H9 (cell line): Measurements from ENCODE around the gene P2RX5. TPM values are rescaled to one million over a fixed set of nuclear protein-coding genes. Genes with fewer than 3 reads are reported as not detected.

Experiments
- DNase-seq: peaks from one replicate; pipeline ENCODE4 v3.0.0-alpha.2; 2017
- H2AFZ ChIP-seq: one replicate; pipeline ENCODE4 v1.6.1; 2013; ENCODE audit warnings: mild to moderate bottlenecking, low read length, control low read depth, moderate library complexity
- H2AK5ac ChIP-seq: 2 replicates; pipeline ENCODE4 v1.6.1; 2013; ENCODE audit warnings: low read length, control low read depth, mixed read lengths; ENCODE audit not compliant: insufficient read length
- H2BK120ac ChIP-seq: one replicate; pipeline ENCODE4 v1.6.1; 2013; ENCODE audit warnings: low read depth, mild to moderate bottlenecking, low read length, control low read depth, inconsistent platforms; ENCODE audit not compliant: poor library complexity, severe bottlenecking
- H2BK12ac ChIP-seq: 2 replicates; pipeline ENCODE4 v1.6.1; 2013; ENCODE audit warnings: low read length, control low read depth, mixed read lengths, low read depth; ENCODE audit not compliant: insufficient read length
- H2BK15ac ChIP-seq: 2 replicates; pipeline ENCODE4 v1.6.1; 2013; ENCODE audit warnings: low read depth, low read length, control low read depth
- H2BK20ac ChIP-seq: one replicate; pipeline ENCODE4 v1.6.1; 2013; ENCODE audit warnings: low read depth, mild to moderate bottlenecking, low read length, control low read depth, inconsistent platforms; ENCODE audit not compliant: poor library complexity, severe bottlenecking
- H2BK5ac ChIP-seq: 2 replicates; pipeline ENCODE4 v1.6.1; 2013; ENCODE audit warnings: low read length, control low read depth, mixed read lengths; ENCODE audit not compliant: insufficient read length
- H3K14ac ChIP-seq: 2 replicates; pipeline ENCODE4 v1.6.1; 2013; ENCODE audit warnings: low read length, control low read depth; ENCODE audit not compliant: insufficient read depth
- H3K18ac ChIP-seq: 2 replicates; pipeline ENCODE4 v1.6.1; 2013; ENCODE audit warnings: low read depth, mild to moderate bottlenecking, mixed read lengths, low read length, control low read depth; ENCODE audit not compliant: insufficient read length
- H3K23ac ChIP-seq: 2 replicates; pipeline ENCODE4 v1.6.1; 2013; ENCODE audit warnings: low read length, control low read depth, mixed read lengths, low read depth; ENCODE audit not compliant: insufficient read length
- H3K23me2 ChIP-seq: 2 replicates; pipeline ENCODE4 v1.6.1; 2013; ENCODE audit warnings: low read depth, mild to moderate bottlenecking, mixed read lengths, low read length, control low read depth; ENCODE audit not compliant: insufficient read length, poor library complexity, severe bottlenecking
- H3K27ac ChIP-seq: 2 replicates; pipeline ENCODE4 v1.5.1; 2013; ENCODE audit warnings: low read length, control low read depth, mixed read lengths, low read depth; ENCODE audit not compliant: insufficient read length
- H3K27me3 ChIP-seq: 2 replicates; pipeline ENCODE4 v1.6.1; 2013; ENCODE audit warnings: low read length, control low read depth, inconsistent platforms; ENCODE audit not compliant: insufficient read depth
- H3K4ac ChIP-seq: 2 replicates; pipeline ENCODE4 v1.6.1; 2013; ENCODE audit warnings: low read depth, mild to moderate bottlenecking, control low read depth, inconsistent platforms, low read length, moderate library complexity
- H3K4me1 ChIP-seq: 2 replicates; pipeline ENCODE4 v1.6.1; 2013; ENCODE audit warnings: low read length, control low read depth, inconsistent platforms; ENCODE audit not compliant: insufficient read depth
- H3K4me2 ChIP-seq: 2 replicates; pipeline ENCODE4 v1.6.1; 2013; ENCODE audit warnings: low read length, control low read depth, mixed read lengths; ENCODE audit not compliant: insufficient read length, insufficient read depth
- H3K56ac ChIP-seq: 2 replicates; pipeline ENCODE4 v1.6.1; 2013; ENCODE audit warnings: low read depth, mild to moderate bottlenecking, mixed read lengths, low read length, control low read depth; ENCODE audit not compliant: insufficient read length
- H3K79me1 ChIP-seq: 2 replicates; pipeline ENCODE4 v1.6.1; 2013; ENCODE audit warnings: low read depth, mild to moderate bottlenecking, moderate library complexity, low read length, control low read depth, inconsistent platforms; ENCODE audit not compliant: insufficient read depth, poor library complexity, severe bottlenecking
- H3K79me2 ChIP-seq: 2 replicates; pipeline ENCODE4 v1.6.1; 2013; ENCODE audit warnings: low read length, control low read depth, inconsistent platforms; ENCODE audit not compliant: insufficient read depth
- H3K9ac ChIP-seq: 2 replicates; pipeline ENCODE4 v1.6.1; 2013; ENCODE audit warnings: low read length, control low read depth, mixed read lengths; ENCODE audit not compliant: insufficient read length; ENCODE audit errors: extremely low read depth
- H3K9me3 ChIP-seq: one replicate; pipeline ENCODE4 v1.6.1; 2013; ENCODE audit warnings: low read depth, low read length, inconsistent platforms; ENCODE audit not compliant: control insufficient read depth
- H3T11ph ChIP-seq: one replicate; pipeline ENCODE4 v1.6.1; 2013; ENCODE audit warnings: mild to moderate bottlenecking, low read length, control low read depth, inconsistent platforms
- H4K20me1 ChIP-seq: one replicate; pipeline ENCODE4 v1.6.1; 2013; ENCODE audit not compliant: control insufficient read depth, insufficient read length, insufficient read depth
- H4K5ac ChIP-seq: 2 replicates; pipeline ENCODE4 v1.6.1; 2013; ENCODE audit warnings: low read depth, mild to moderate bottlenecking, mixed read lengths, low read length, control low read depth; ENCODE audit not compliant: insufficient read length
- H4K8ac ChIP-seq: replicated peaks from 2 replicates; pipeline ENCODE4 v1.6.1; 2013; ENCODE audit warnings: low read length, control low read depth, mixed read lengths, low read depth; ENCODE audit not compliant: insufficient read length
- H4K91ac ChIP-seq: 2 replicates; pipeline ENCODE4 v1.6.1; 2013; ENCODE audit warnings: low read depth, mild to moderate bottlenecking, moderate library complexity, mixed read lengths, low read length, control low read depth; ENCODE audit not compliant: insufficient read length
- H3K27ac Mint-ChIP-seq, 3 experiments: 2 replicates in 2 of 3; 3 replicates in 1 of 3; pipeline ENCODE4 v1.8.0; 2020 to 2021; ENCODE audit warnings: mixed read lengths in 3 of 3, mild to moderate bottlenecking in 1 of 3, moderate library complexity in 1 of 3
- H3K27me3 Mint-ChIP-seq: 2 replicates; pipeline ENCODE4 v1.8.0; 2021; ENCODE audit warnings: low read depth, mild to moderate bottlenecking, moderate library complexity, mixed read lengths
- H3K36me3 Mint-ChIP-seq, 3 experiments: 2 replicates in 2 of 3; 3 replicates in 1 of 3; pipeline ENCODE4 v1.8.0; 2020 to 2021; ENCODE audit warnings: low read depth in 3 of 3, mixed read lengths in 3 of 3; ENCODE audit not compliant: insufficient read depth in 1 of 3
- H3K4me1 Mint-ChIP-seq, 2 experiments: 2 replicates each; pipeline ENCODE4 v1.8.0; 2020; ENCODE audit warnings: mixed read lengths in 2 of 2
- H3K4me3 Mint-ChIP-seq, 2 experiments: 2 replicates in 1 of 2; 3 replicates in 1 of 2; pipeline ENCODE4 v1.8.0; 2020 to 2021; ENCODE audit warnings: mild to moderate bottlenecking in 2 of 2, mixed read lengths in 2 of 2, moderate library complexity in 1 of 2
- H3K9me3 Mint-ChIP-seq, 2 experiments: 2 replicates in 1 of 2; 3 replicates in 1 of 2; pipeline ENCODE4 v1.8.0; 2020; ENCODE audit warnings: mild to moderate bottlenecking in 2 of 2, mixed read lengths in 2 of 2, moderate library complexity in 1 of 2
- CTCF ChIP-seq: fragments of 200-600 bp; sonication (generic); conservative IDR thresholded peaks from 3 replicates; pipeline ENCODE4 v1.8.0; 2021; ENCODE audit warnings: antibody characterized with exemption, mild to moderate bottlenecking
- WGBS: extraction: QIAGEN DNeasy Blood & Tissue Kit; methylation state at CpG from one replicate; pipeline ENCODE4 v1.1.7; 2013; ENCODE audit warnings: missing lambda C conversion rate, low lambda C conversion rate, mixed read lengths; ENCODE audit not compliant: insufficient read length; ENCODE audit errors: extremely low coverage; 5-methylcytosine and 5-hydroxymethylcytosine counted together
- total RNA-seq: library from RNA; stranded (reverse); gene quantifications from 2 replicates; pipeline ENCODE4 v1.2.1, GENCODE V29; 2021

The P2RX5 gene
- total RNA-seq, 1 experiment from 2014 or later = 4.7 TPM

- peaks cover 8% of the 10 kb centered on the region; the same call in 1 of the 2 replicates for H3K79me2 ChIP-seq
- no peak overlapping the region for H3K4ac ChIP-seq
- no peak overlapping the region for H3K56ac ChIP-seq
- H3K14ac ChIP-seq = no peak overlapping the region
- H3K36me3 Mint-ChIP-seq = peaks cover 31 to 40% (median 38%) of the 10 kb centered on the region in 3 experiments
- H3K9me3 ChIP-seq = no peaks in the 10 kb centered on the region
- H2BK5ac ChIP-seq = no peak overlapping the region
- no peak overlapping the region for H3K9ac ChIP-seq
- H3K4me2 ChIP-seq = no peak overlapping the region
- no peak for DNase-seq
- H3K79me1 ChIP-seq = peaks cover 6% of the 10 kb centered on the region
- no peak overlapping the region for H4K91ac ChIP-seq
- H3K27ac Mint-ChIP-seq = peak overlapping the region in 1 of 3 experiments; percentile 33; a peak in 1 of 7 replicates
- H2BK15ac ChIP-seq = no peak overlapping the region
- H2BK120ac ChIP-seq = no peak overlapping the region
- no peak overlapping the region for H4K8ac ChIP-seq
- H3K27ac ChIP-seq = no peak overlapping the region
- no peak overlapping the region for H2BK12ac ChIP-seq
- WGBS = no CpG with 5 or more reads among the region's 2 CpGs
- H3T11ph ChIP-seq = no peak overlapping the region
- peaks cover 27 to 34% of the 10 kb centered on the region in 2 experiments for H3K4me1 Mint-ChIP-seq
- no peak overlapping the region for H2BK20ac ChIP-seq
- no peaks in the 10 kb centered on the region for H3K27me3 ChIP-seq
- no peak overlapping the region for H2AFZ ChIP-seq
- no peak overlapping the region for H2AK5ac ChIP-seq
- H3K27me3 Mint-ChIP-seq = no peaks in the 10 kb centered on the region
- H3K9me3 Mint-ChIP-seq = no peaks in the 10 kb centered on the region
- H4K5ac ChIP-seq = no peak overlapping the region
- no peak overlapping the region for H3K18ac ChIP-seq
- no peaks in the 10 kb centered on the region for H4K20me1 ChIP-seq
- H3K4me1 ChIP-seq = no peaks in the 10 kb centered on the region; the same call in 1 of the 2 replicates
- H3K23ac ChIP-seq = no peak overlapping the region
- peaks cover 11% of the 10 kb centered on the region for H3K23me2 ChIP-seq
- H3K4me3 Mint-ChIP-seq = no peak overlapping the region
- TF ChIP-seq CTCF = no peak
Measured at GRCh38 chr17:3727041-3727440, 31.1 kb upstream of the P2RX5 start.
